ENCODE measurements around the gene MMP23B.

MMP23B gene

GRCh38 chr1:1680912-1681273 lies 48.9 kb downstream of the MMP23B start:
- Histone ChIP-seq H3K9me3 (no peaks in the 10 kb centered on the region), H3K27me3 (ENCODE audit: low read depth) (no peaks in the 10 kb centered on the region), H3K4me3 (no peak overlapping the region), H3K36me3 (replicated peaks) (no peaks in the 10 kb centered on the region), H3K4me1 (no peaks in the 10 kb centered on the region)
- no peak for DNase-seq (ENCODE audit: low spot score in 2 of 2)
- in situ Hi-C loops (cut with MboI; ENCODE audit: low sequenced_read_pairs), result loop anchor here (10.0 kb wide), 1 partner anchor 64 kb away; no protein-coding TSS in a partner anchor

GRCh38 chr1:1683104-1683905 lies 51.3 kb downstream of the MMP23B start:
- Histone ChIP-seq H3K27me3 (ENCODE audit: low read depth) (no peaks in the 10 kb centered on the region), H3K4me1 (no peaks in the 10 kb centered on the region), H3K9me3 (no peaks in the 10 kb centered on the region), H3K4me3 (no peak overlapping the region), H3K36me3 (replicated peaks) (no peaks in the 10 kb centered on the region)
- DNase-seq (ENCODE audit: low spot score in 2 of 2), result no peak
- in situ Hi-C loops (cut with MboI; ENCODE audit: low sequenced_read_pairs), result loop anchor here (10.0 kb wide), 1 partner anchor 61 kb away; no protein-coding TSS in a partner anchor
